ENCODE data around the gene CCT3.

DNA sequence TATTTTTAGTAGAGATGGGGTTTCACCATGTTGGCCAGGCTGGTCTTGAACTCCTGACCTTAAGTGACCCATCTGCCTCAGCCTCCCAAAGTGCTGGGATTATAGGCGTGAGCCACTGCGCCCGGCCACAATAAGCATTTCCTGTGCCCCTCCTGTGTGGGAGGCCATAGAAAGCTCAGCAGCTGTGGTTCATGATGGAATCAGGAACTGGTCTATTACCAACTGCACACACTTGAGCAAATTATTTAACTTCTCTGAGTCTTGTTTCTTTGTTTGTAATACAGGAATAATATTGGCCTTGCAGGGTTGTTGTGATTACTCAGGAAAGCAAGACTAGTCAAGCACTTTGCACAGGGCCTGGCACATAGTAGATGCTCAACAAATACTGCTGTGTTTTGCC is 45.9 kb upstream of the CCT3 start:
- TF ChIP-seq, protein P1, sequence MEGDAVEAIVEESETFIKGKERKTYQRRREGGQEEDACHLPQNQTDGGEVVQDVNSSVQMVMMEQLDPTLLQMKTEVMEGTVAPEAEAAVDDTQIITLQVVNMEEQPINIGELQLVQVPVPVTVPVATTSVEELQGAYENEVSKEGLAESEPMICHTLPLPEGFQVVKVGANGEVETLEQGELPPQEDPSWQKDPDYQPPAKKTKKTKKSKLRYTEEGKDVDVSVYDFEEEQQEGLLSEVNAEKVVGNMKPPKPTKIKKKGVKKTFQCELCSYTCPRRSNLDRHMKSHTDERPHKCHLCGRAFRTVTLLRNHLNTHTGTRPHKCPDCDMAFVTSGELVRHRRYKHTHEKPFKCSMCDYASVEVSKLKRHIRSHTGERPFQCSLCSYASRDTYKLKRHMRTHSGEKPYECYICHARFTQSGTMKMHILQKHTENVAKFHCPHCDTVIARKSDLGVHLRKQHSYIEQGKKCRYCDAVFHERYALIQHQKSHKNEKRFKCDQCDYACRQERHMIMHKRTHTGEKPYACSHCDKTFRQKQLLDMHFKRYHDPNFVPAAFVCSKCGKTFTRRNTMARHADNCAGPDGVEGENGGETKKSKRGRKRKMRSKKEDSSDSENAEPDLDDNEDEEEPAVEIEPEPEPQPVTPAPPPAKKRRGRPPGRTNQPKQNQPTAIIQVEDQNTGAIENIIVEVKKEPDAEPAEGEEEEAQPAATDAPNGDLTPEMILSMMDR (IDR thresholded peaks at IDR 0.05; ENCODE audit: insufficient read depth, low read length, poor library complexity, severe bottlenecking): no peak
- TF ChIP-seq EZH2phosphoT487 (conservative IDR thresholded peaks at IDR 0.05; ENCODE audit: low read length): no peak

All from SU-DHL-6 (cell line).